Adrenal gland (tissue), 12 donors: ENCODE data around the gene SNX30. TPM values are rescaled to one million over a fixed set of nuclear protein-coding genes. Genes with fewer than 3 reads are reported as not detected.

ENCODE experiments used
- DNase-seq, 7 donors: peaks; one replicate each; pipeline ENCODE4 v3.0.0-alpha.2; 2019 to 2020
- H3K27ac ChIP-seq, 5 donors: fragments of 200-600 bp; sonication (generic) in 4 of 5; 1 replicate in 3 of 5; 2 replicates in 2 of 5; pipeline versions ENCODE4 v1.5.1 to v1.8.0; 2016 to 2020; ENCODE audit warnings: mild to moderate bottlenecking in 1 of 5
- H3K27me3 ChIP-seq: fragments of 200-600 bp; 2 replicates; pipeline ENCODE4 v1.8.0; 2021
- H3K36me3 ChIP-seq, 2 donors: fragments of 200-600 bp; replicated peaks in 1 of 2; 1 replicate in 1 of 2; 2 replicates in 1 of 2; pipeline versions ENCODE4 v1.5.1 to v1.8.0; 2018 to 2022
- H3K4me1 ChIP-seq, 2 donors: fragments of 200-600 bp; replicated peaks in 1 of 2; 1 replicate in 1 of 2; 2 replicates in 1 of 2; pipeline versions ENCODE4 v1.5.1 to v1.8.0; 2018 to 2021
- H3K4me3 ChIP-seq, 4 donors: fragments of 200-600 bp; sonication (generic) in 3 of 4; one replicate each; pipeline ENCODE4 v1.5.1; 2016 to 2018
- H3K9me3 ChIP-seq, 3 donors: fragments of 200-600 bp; sonication (generic) in 1 of 3; replicated peaks in 1 of 3; 1 replicate in 2 of 3; 2 replicates in 1 of 3; pipeline versions ENCODE4 v1.5.1 to v1.8.0; 2016 to 2021
- CTCF ChIP-seq, 6 experiments: fragments of 450-650 bp in 4 of 6; fragments of 200-600 bp in 2 of 6; sonication (generic) in 1 of 6; IDR thresholded peaks; 1 replicate in 5 of 6; 2 replicates in 1 of 6; pipeline versions ENCODE4 v1.5.1 to v1.8.0; 2016 to 2021; ENCODE audit warnings: antibody characterized with exemption in 6 of 6, mild to moderate bottlenecking in 2 of 6, moderate library complexity in 1 of 6
- POLR2A ChIP-seq, 2 donors: fragments of 450-650 bp; IDR thresholded peaks; one replicate each; pipeline ENCODE4 v1.6.1; 2017; ENCODE audit warnings: antibody characterized with exemption in 2 of 2, mild to moderate bottlenecking in 2 of 2, moderate library complexity in 1 of 2
- WGBS, 4 donors: extraction: QIAGEN DNeasy Blood & Tissue Kit in 2 of 4; methylation state at CpG; one replicate each; pipeline versions ENCODE4 v1.1.5 to v1.1.7; 2013 to 2017; 5-methylcytosine and 5-hydroxymethylcytosine counted together
- intact Hi-C, 2 donors: fragments of 100-400 bp; cut with DNase I; formaldehyde crosslinking; loops; one replicate each; pipeline versions ENCODE4 v1.14.1 to v1.15.0; 2022 to 2023
- polyA plus RNA-seq, 3 donors: library from polyadenylated mRNA; stranded (reverse); fragments of 200-250 nt in 2 of 3; fragments of 350-450 nt in 1 of 3; fragmentation: Illumina TruSeq in 1 of 3; extraction: RNeasy Lipid Tissue Mini Kit (QIAGEN cat#74804) in 1 of 3; gene quantifications; one replicate each; pipeline ENCODE4 v1.2.3, GENCODE V29; 2013 to 2014
- total RNA-seq, 9 donors: library from RNA; depleted of rRNA in 4 of 9; stranded (reverse); fragments of >200 nt in 4 of 9; fragments of 120-200 nt in 1 of 9; fragmentation: NEBNext Ultra II Directional in 1 of 9; extraction: Animal tissue kit (Norgen Biotek cat#: 25700) in 1 of 9; gene quantifications; one replicate each; pipeline versions ENCODE4 v1.1.0 to v1.2.4, GENCODE V29; 2013 to 2023
- donor health status: healthy with polysubstance abuse.
- donor health status: Bipolar disorder and iron deficiency.
- donor health status: DM: yes; HTN: yes; CAD: no.
- donor health status: DM: no; HTN: no; CAD: no.
- donor health status: DM: no; HTN: no; CAD: no.
- donor health status: DM: yes; HTN: yes; CAD: no.

The SNX30 gene
- total and polyA plus RNA-seq, 12 donors: 0.84 to 12.3 (median 8.8) TPM

GRCh38 chr9:112811518-112811917 is 61.0 kb downstream of the SNX30 start:
- Histone ChIP-seq H3K27me3 (no peaks in the 10 kb centered on the region), H3K36me3 (no peaks in the 10 kb centered on the region), H3K9me3 (no peaks in the 10 kb centered on the region), H3K27ac (no peak overlapping the region), H3K4me3 (no peak overlapping the region), H3K4me1 (peaks cover 0 to 3% of the 10 kb centered on the region in 2 donors)
- intact Hi-C loops: loop anchor here in 1 of 2 donors (10.0 kb wide), 1 partner anchor 87 kb away; no protein-coding TSS in a partner anchor
- TF ChIP-seq POLR2A (IDR thresholded peaks at IDR 0.05) (no peak), CTCF (IDR thresholded peaks at IDR 0.05) (no peak)
- WGBS, 4 donors: 89 to 93% (median 91%) methylated on average over 6 of the region's 6 CpGs
- no peak for DNase-seq

GRCh38 chr9:112815868-112816267 is 65.3 kb downstream of the SNX30 start:
- no peaks in the 10 kb centered on the region for H3K9me3 ChIP-seq
- H3K4me1 ChIP-seq: peaks cover 0 to 14% of the 10 kb centered on the region in 2 donors
- H3K4me3 ChIP-seq: no peak overlapping the region
- intact Hi-C loops: loop anchor here in 1 of 2 donors (10.0 kb wide), 1 partner anchor 91 kb away; no protein-coding TSS in a partner anchor
- DNase-seq: no peak
- H3K27me3 ChIP-seq: no peaks in the 10 kb centered on the region
- H3K36me3 ChIP-seq: no peaks in the 10 kb centered on the region
- TF ChIP-seq POLR2A (IDR thresholded peaks at IDR 0.05) (no peak), CTCF (IDR thresholded peaks at IDR 0.05) (no peak)
- no peak overlapping the region for H3K27ac ChIP-seq
- 83 to 86% (median 85%) methylated on average over 8 of the region's 8 CpGs for WGBS, 4 donors

DNA sequence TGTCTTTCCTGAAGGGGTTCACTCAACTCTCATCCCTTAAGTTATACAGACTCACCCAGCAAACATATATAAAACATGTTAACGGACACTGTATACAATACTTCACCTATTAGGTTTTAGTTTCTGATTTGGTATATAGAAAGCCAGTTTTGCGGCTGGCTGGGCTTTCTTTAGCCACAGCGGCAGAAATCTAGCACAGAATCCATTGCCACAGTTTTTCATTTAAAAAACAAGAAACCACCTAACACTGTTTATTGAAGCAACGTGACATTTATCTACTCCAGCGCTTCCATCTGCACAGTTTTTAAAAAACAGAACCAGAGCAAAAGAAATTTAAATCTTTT is 67.3 kb downstream of the SNX30 start:
- 96 to 98% (median 96%) methylated on average over 5 of the region's 5 CpGs for WGBS, 4 donors
- Histone ChIP-seq H3K36me3 (no peaks in the 10 kb centered on the region), H3K27me3 (no peaks in the 10 kb centered on the region), H3K27ac (no peak overlapping the region), H3K9me3 (no peaks in the 10 kb centered on the region), H3K4me3 (no peak overlapping the region), H3K4me1 (peaks cover 0 to 14% of the 10 kb centered on the region in 2 donors)
- intact Hi-C loops: loop anchor here in 1 of 2 donors (10.0 kb wide), 1 partner anchor 93 kb away; no protein-coding TSS in a partner anchor
- TF ChIP-seq CTCF (IDR thresholded peaks at IDR 0.05) (no peak), POLR2A (IDR thresholded peaks at IDR 0.05) (no peak)
- no peak for DNase-seq

DNA sequence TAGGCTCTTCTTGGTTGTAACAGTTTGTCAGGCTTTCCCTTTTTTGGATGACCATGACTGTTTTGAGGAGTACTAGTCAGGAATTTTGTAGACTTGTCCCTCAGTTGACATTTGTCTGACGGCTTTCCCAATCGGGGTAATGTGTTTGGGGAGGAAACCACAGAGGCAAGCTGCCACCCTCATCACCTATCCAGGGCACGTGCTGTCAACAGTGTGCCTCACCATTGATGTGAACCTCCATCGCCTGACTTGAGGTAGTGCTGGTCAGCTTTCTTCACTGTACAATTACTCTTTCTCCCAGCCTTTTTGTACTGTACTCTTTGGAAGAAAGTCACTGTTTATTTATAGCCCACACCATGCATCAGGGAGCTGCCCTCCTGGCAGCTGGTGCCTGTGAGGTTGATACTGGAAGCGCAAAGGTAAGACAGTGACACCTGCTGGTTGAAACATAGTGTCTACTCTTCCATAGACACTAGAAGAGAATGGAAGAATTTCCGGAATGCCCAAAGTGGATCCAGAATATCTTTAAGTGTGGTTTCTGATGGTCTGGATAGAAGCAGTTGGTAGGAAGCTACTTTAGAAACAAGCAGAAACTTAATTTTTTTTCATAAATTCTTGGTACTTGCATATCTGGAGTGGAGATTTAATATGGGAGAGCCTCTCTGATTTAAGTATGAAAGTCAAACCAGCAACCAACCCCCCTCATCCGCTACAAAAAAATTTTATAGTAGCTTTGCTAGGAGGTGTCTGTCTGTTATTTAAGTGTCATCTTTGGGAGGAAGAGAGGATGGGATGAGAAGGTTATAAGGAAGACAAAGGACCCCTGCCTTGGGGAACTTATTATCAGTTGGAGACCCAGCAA is 69.3 kb downstream of the SNX30 start:
- H3K27me3 ChIP-seq: no peaks in the 10 kb centered on the region
- H3K4me1 ChIP-seq: peaks cover 0 to 14% of the 10 kb centered on the region in 2 donors
- intact Hi-C loops: loop anchor here in 1 of 2 donors (10.0 kb wide), 1 partner anchor 95 kb away; no protein-coding TSS in a partner anchor
- H3K36me3 ChIP-seq: no peaks in the 10 kb centered on the region
- TF ChIP-seq POLR2A (IDR thresholded peaks at IDR 0.05): no peak
- peak; percentile 47 to 68 (median 66) for TF ChIP-seq CTCF (IDR thresholded peaks at IDR 0.05)
- H3K4me3 ChIP-seq: no peak overlapping the region
- H3K27ac ChIP-seq: no peak overlapping the region
- DNase-seq: peak; percentile 55 to 80 (median 64)
- WGBS, 4 donors: 42 to 52% (median 46%) methylated on average over 7 of the region's 7 CpGs
- H3K9me3 ChIP-seq: no peaks in the 10 kb centered on the region
